Measurements from ENCODE around the gene CLCN6. TPM values are rescaled to one million over a fixed set of nuclear protein-coding genes. Genes with fewer than 3 reads are reported as not detected.
A peak's percentile ranks its signal among the peaks of the same experiment; 100 is the strongest.

The CLCN6 gene
- total RNA-seq, 1 donor from 2014 or later: 42.9 TPM

GRCh38 chr1:11856698-11857097, 50.7 kb downstream of the CLCN6 start:
- no peaks in the 10 kb centered on the region for H3K36me3 Mint-ChIP-seq (ENCODE audit: low read depth, unreplicated experiment)
- no peak overlapping the region for H3K4me3 Mint-ChIP-seq (ENCODE audit: unreplicated experiment)
- no peaks in the 10 kb centered on the region for H3K4me1 Mint-ChIP-seq (ENCODE audit: unreplicated experiment)
- H3K9me3 Mint-ChIP-seq (ENCODE audit: unreplicated experiment): no peaks in the 10 kb centered on the region
- no peak for TF ChIP-seq CTCF (IDR thresholded peaks at IDR 0.05; ENCODE audit: unreplicated experiment)
- H3K27me3 Mint-ChIP-seq (ENCODE audit: unreplicated experiment): no peaks in the 10 kb centered on the region
- DNase-seq (ENCODE audit: low spot score): no peak
- H3K27ac Mint-ChIP-seq (ENCODE audit: unreplicated experiment): no peak overlapping the region

- H3K27me3 Mint-ChIP-seq (ENCODE audit: unreplicated experiment): no peaks in the 10 kb centered on the region
- TF ChIP-seq CTCF (IDR thresholded peaks at IDR 0.05; ENCODE audit: unreplicated experiment): no peak
- no peaks in the 10 kb centered on the region for H3K4me1 Mint-ChIP-seq (ENCODE audit: unreplicated experiment)
- no peak overlapping the region for H3K4me3 Mint-ChIP-seq (ENCODE audit: unreplicated experiment)
- DNase-seq (ENCODE audit: low spot score): no peak
- H3K36me3 Mint-ChIP-seq (ENCODE audit: low read depth, unreplicated experiment): no peaks in the 10 kb centered on the region
- no peak overlapping the region for H3K27ac Mint-ChIP-seq (ENCODE audit: unreplicated experiment)
- no peaks in the 10 kb centered on the region for H3K9me3 Mint-ChIP-seq (ENCODE audit: unreplicated experiment)
These were observed 51.3 kb downstream of the CLCN6 start for GRCh38 chr1:11857164-11857851.

GRCh38 chr1:11858158-11858557, 52.2 kb downstream of the CLCN6 start:
- no peak for DNase-seq (ENCODE audit: low spot score)
- H3K27ac Mint-ChIP-seq (ENCODE audit: unreplicated experiment): no peak overlapping the region
- H3K4me3 Mint-ChIP-seq (ENCODE audit: unreplicated experiment): no peak overlapping the region
- H3K4me1 Mint-ChIP-seq (ENCODE audit: unreplicated experiment): no peaks in the 10 kb centered on the region
- H3K36me3 Mint-ChIP-seq (ENCODE audit: low read depth, unreplicated experiment): no peaks in the 10 kb centered on the region
- TF ChIP-seq CTCF (IDR thresholded peaks at IDR 0.05; ENCODE audit: unreplicated experiment): no peak
- H3K27me3 Mint-ChIP-seq (ENCODE audit: unreplicated experiment): peaks cover 2% of the 10 kb centered on the region
- H3K9me3 Mint-ChIP-seq (ENCODE audit: unreplicated experiment): no peaks in the 10 kb centered on the region

GRCh38 chr1:11858613-11858967, 52.6 kb downstream of the CLCN6 start, which contains the start of gene NPPB:
Gene NPPB (minus strand): TSS chr1:11858945. CDS start chr1:11858833, 112 bp downstream.
- Mint-ChIP-seq H3K27ac (ENCODE audit: unreplicated experiment) (no peak within 1 kb of the TSS), H3K27me3 (ENCODE audit: unreplicated experiment) (peaks cover 2% of the 10 kb centered on the region), H3K4me3 (ENCODE audit: unreplicated experiment) (no peak within 1 kb of the TSS), H3K36me3 (ENCODE audit: low read depth, unreplicated experiment) (no peaks in the 10 kb centered on the region), H3K4me1 (ENCODE audit: unreplicated experiment) (no peaks in the 10 kb centered on the region), H3K9me3 (ENCODE audit: unreplicated experiment) (no peaks in the 10 kb centered on the region)
- DNase-seq (ENCODE audit: low spot score): no peak
- TF ChIP-seq CTCF (IDR thresholded peaks at IDR 0.05; ENCODE audit: unreplicated experiment): no peak

GRCh38 chr1:11858968-11859871, 53.2 kb downstream of the CLCN6 start:
- DNase-seq (ENCODE audit: low spot score): peak; percentile 88
- Mint-ChIP-seq H3K4me1 (ENCODE audit: unreplicated experiment) (no peaks in the 10 kb centered on the region), H3K27ac (ENCODE audit: unreplicated experiment) (no peak overlapping the region), H3K27me3 (ENCODE audit: unreplicated experiment) (peaks cover 2% of the 10 kb centered on the region), H3K4me3 (ENCODE audit: unreplicated experiment) (no peak overlapping the region), H3K36me3 (ENCODE audit: low read depth, unreplicated experiment) (no peaks in the 10 kb centered on the region), H3K9me3 (ENCODE audit: unreplicated experiment) (no peaks in the 10 kb centered on the region)
- TF ChIP-seq CTCF (IDR thresholded peaks at IDR 0.05; ENCODE audit: unreplicated experiment): no peak

Measured in endothelial cell (in vitro differentiated cells).